BLaER1 (cell line): ENCODE data around the gene NFIX.
A peak's percentile ranks its signal among the peaks of the same experiment; 100 is the strongest.

Experiments
- H3K27ac ChIP-seq: shearing (Covaris generic); formaldehyde crosslinking; 2 replicates; pipeline ENCODE4 v1.8.1; 2022
- H3K27me3 ChIP-seq: shearing (Covaris generic); formaldehyde crosslinking; 2 replicates; pipeline ENCODE4 v1.8.1; 2022
- H3K36me3 ChIP-seq: shearing (Covaris generic); formaldehyde crosslinking; 2 replicates; pipeline ENCODE4 v1.8.1; 2022
- H3K4me1 ChIP-seq: shearing (Covaris generic); formaldehyde crosslinking; 2 replicates; pipeline ENCODE4 v1.8.1; 2022
- H3K4me2 ChIP-seq: shearing (Covaris generic); formaldehyde crosslinking; 2 replicates; pipeline ENCODE4 v1.8.1; 2022
- H3K4me3 ChIP-seq: shearing (Covaris generic); formaldehyde crosslinking; 2 replicates; pipeline ENCODE4 v1.8.1; 2022
- H3K9ac ChIP-seq: shearing (Covaris generic); formaldehyde crosslinking; 2 replicates; pipeline ENCODE4 v1.8.1; 2022
- H3K9me3 ChIP-seq: shearing (Covaris generic); formaldehyde crosslinking; 2 replicates; pipeline ENCODE4 v1.8.1; 2022
- H4K20me1 ChIP-seq: shearing (Covaris generic); formaldehyde crosslinking; 2 replicates; pipeline ENCODE4 v1.8.1; 2022
- Cebpa-rat ChIP-seq: shearing (Covaris generic); IDR thresholded peaks from 2 replicates; pipeline ENCODE4 v1.8.1; 2022

The NFIX gene

GRCh38 chr19:13007292-13008045 is 12.2 kb downstream of the NFIX start:
- Histone ChIP-seq H3K27ac (no peak overlapping the region), H3K9ac (no peak overlapping the region), H3K9me3 (no peaks in the 10 kb centered on the region), H3K4me2 (peak overlapping the region; percentile 65; the same call in 1 of the 2 replicates), H4K20me1 (peaks cover 100% of the 10 kb centered on the region), H3K4me3 (no peak overlapping the region), H3K27me3 (peaks cover 45% of the 10 kb centered on the region), H3K4me1 (peaks cover 62% of the 10 kb centered on the region), H3K36me3 (peaks cover 11% of the 10 kb centered on the region)
- no peak for TF ChIP-seq Cebpa-rat

GRCh38 chr19:13008926-13009787 is 13.9 kb downstream of the NFIX start:
- H3K4me3 ChIP-seq, result no peak overlapping the region
- no peaks in the 10 kb centered on the region for H3K9me3 ChIP-seq
- no peak overlapping the region for H3K9ac ChIP-seq
- H3K36me3 ChIP-seq, result peaks cover 11% of the 10 kb centered on the region
- peaks cover 100% of the 10 kb centered on the region for H4K20me1 ChIP-seq
- H3K27me3 ChIP-seq, result peaks cover 62% of the 10 kb centered on the region
- TF ChIP-seq Cebpa-rat, result no peak
- H3K27ac ChIP-seq, result no peak overlapping the region
- H3K4me1 ChIP-seq, result peaks cover 79% of the 10 kb centered on the region
- H3K4me2 ChIP-seq, result peak overlapping the region; percentile 94

- Histone ChIP-seq H3K4me2 (peak overlapping the region; percentile 94), H3K27me3 (peaks cover 74% of the 10 kb centered on the region), H3K9ac (no peak overlapping the region), H4K20me1 (peaks cover 100% of the 10 kb centered on the region), H3K4me3 (0 out of 2 replicates have a peak overlapping the region, but pooled peaks have one; percentile 19), H3K27ac (peak overlapping the region; percentile 55; the same call in 1 of the 2 replicates), H3K9me3 (no peaks in the 10 kb centered on the region), H3K4me1 (peaks cover 88% of the 10 kb centered on the region), H3K36me3 (peaks cover 11% of the 10 kb centered on the region)
- no peak for TF ChIP-seq Cebpa-rat
Observed at GRCh38 chr19:13010038-13010991, 15.0 kb downstream of the NFIX start.

- Histone ChIP-seq H3K4me2 (peak overlapping the region; percentile 94), H4K20me1 (peaks cover 100% of the 10 kb centered on the region), H3K9me3 (no peaks in the 10 kb centered on the region), H3K27me3 (peaks cover 82% of the 10 kb centered on the region), H3K36me3 (peaks cover 11% of the 10 kb centered on the region), H3K27ac (no peak overlapping the region), H3K4me3 (no peak overlapping the region), H3K9ac (no peak overlapping the region), H3K4me1 (peaks cover 88% of the 10 kb centered on the region)
- TF ChIP-seq Cebpa-rat, result no peak
Observed at GRCh38 chr19:13010992-13011652, 15.8 kb downstream of the NFIX start.

- Histone ChIP-seq H3K27me3 (peaks cover 89% of the 10 kb centered on the region), H3K4me3 (no peak overlapping the region), H3K9ac (peak overlapping the region; percentile 78; the same call in 1 of the 2 replicates), H3K9me3 (no peaks in the 10 kb centered on the region), H3K4me1 (peaks cover 88% of the 10 kb centered on the region), H3K36me3 (peaks cover 11% of the 10 kb centered on the region), H3K4me2 (peak overlapping the region; percentile 94), H3K27ac (0 out of 2 replicates have a peak overlapping the region, but pooled peaks have one; percentile 87), H4K20me1 (peaks cover 100% of the 10 kb centered on the region)
- TF ChIP-seq Cebpa-rat, result no peak
Observed at GRCh38 chr19:13011653-13012389, 16.5 kb downstream of the NFIX start.

GRCh38 chr19:13012390-13012689 is 17.1 kb downstream of the NFIX start:
- Histone ChIP-seq H3K9me3 (no peaks in the 10 kb centered on the region), H4K20me1 (peaks cover 100% of the 10 kb centered on the region), H3K27ac (peak overlapping the region; percentile 87), H3K36me3 (peaks cover 11% of the 10 kb centered on the region), H3K4me2 (peak overlapping the region; percentile 94), H3K4me3 (peak overlapping the region; percentile 61), H3K27me3 (peaks cover 94% of the 10 kb centered on the region), H3K9ac (peak overlapping the region; percentile 78; the same call in 1 of the 2 replicates), H3K4me1 (peaks cover 88% of the 10 kb centered on the region)
- TF ChIP-seq Cebpa-rat, result no peak

- H3K27ac ChIP-seq, result peak overlapping the region; percentile 87
- peaks cover 100% of the 10 kb centered on the region for H3K27me3 ChIP-seq
Observed at GRCh38 chr19:13012690-13013608, 17.7 kb downstream of the NFIX start.

More at GRCh38 chr19:13012690-13013608, 17.7 kb downstream of the NFIX start:
- H3K4me1 ChIP-seq, result peaks cover 93% of the 10 kb centered on the region
- peak overlapping the region; percentile 61 for H3K4me3 ChIP-seq
- TF ChIP-seq Cebpa-rat, result no peak
- peak overlapping the region; percentile 94 for H3K4me2 ChIP-seq
- no peaks in the 10 kb centered on the region for H3K9me3 ChIP-seq
- peaks cover 100% of the 10 kb centered on the region for H4K20me1 ChIP-seq
- H3K9ac ChIP-seq, result peak overlapping the region; percentile 78
- peaks cover 11% of the 10 kb centered on the region for H3K36me3 ChIP-seq
